ENCODE results near the gene DHX34. TPM values are rescaled to one million over a fixed set of nuclear protein-coding genes. Genes with fewer than 3 reads are reported as not detected.

Gene DHX34
- total RNA-seq, 1 experiment from 2014 or later: 38.2 TPM

DNA sequence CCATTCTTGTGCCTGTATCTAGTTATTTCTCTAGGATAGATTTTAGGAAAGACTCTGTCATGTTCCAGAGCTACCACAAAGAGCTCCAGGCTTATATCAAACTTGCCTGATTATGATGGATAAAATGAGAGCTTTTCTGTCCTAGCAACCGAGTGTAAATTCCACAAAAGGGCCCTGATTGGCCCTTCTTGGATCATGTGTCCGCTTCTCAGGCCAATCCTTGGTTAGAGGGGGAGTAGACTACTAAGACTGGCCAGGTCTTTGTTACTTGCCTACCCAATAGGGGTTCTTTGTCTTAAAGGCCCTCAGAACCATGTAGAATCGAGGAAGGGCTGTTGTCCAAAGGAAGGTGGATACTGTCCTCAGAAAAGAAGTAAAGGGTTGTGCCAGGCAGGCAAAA, 2.4 kb downstream of the DHX34 start:
- no peak overlapping the region for H4K5ac ChIP-seq (ENCODE audit: insufficient read length, low read depth, low read length)
- H3K23ac ChIP-seq (ENCODE audit: insufficient read length, low read depth, low read length): no peak overlapping the region
- TF ChIP-seq, protein P1, sequence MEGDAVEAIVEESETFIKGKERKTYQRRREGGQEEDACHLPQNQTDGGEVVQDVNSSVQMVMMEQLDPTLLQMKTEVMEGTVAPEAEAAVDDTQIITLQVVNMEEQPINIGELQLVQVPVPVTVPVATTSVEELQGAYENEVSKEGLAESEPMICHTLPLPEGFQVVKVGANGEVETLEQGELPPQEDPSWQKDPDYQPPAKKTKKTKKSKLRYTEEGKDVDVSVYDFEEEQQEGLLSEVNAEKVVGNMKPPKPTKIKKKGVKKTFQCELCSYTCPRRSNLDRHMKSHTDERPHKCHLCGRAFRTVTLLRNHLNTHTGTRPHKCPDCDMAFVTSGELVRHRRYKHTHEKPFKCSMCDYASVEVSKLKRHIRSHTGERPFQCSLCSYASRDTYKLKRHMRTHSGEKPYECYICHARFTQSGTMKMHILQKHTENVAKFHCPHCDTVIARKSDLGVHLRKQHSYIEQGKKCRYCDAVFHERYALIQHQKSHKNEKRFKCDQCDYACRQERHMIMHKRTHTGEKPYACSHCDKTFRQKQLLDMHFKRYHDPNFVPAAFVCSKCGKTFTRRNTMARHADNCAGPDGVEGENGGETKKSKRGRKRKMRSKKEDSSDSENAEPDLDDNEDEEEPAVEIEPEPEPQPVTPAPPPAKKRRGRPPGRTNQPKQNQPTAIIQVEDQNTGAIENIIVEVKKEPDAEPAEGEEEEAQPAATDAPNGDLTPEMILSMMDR (conservative IDR thresholded peaks at IDR 0.05): no peak
- H3T11ph ChIP-seq (ENCODE audit: low read length): no peak overlapping the region
- H3K79me1 ChIP-seq (ENCODE audit: insufficient read depth, low read depth, low read length, poor library complexity, severe bottlenecking): peaks cover 14% of the 10 kb centered on the region
- no peak overlapping the region for H3K27ac ChIP-seq (ENCODE audit: insufficient read length, low read depth, low read length)
- H4K20me1 ChIP-seq (ENCODE audit: control insufficient read depth, insufficient read depth, insufficient read length): no peaks in the 10 kb centered on the region
- Mint-ChIP-seq H3K36me3 (ENCODE audit: insufficient read depth in 1 of 3, low read depth in 3 of 3) (peaks cover 44 to 67% (median 64%) of the 10 kb centered on the region in 3 experiments), H3K27ac (peak overlapping the region in 2 of 3 experiments; percentile 44 to 55; a peak in 3 of 7 replicates), H3K4me1 (peaks cover 26 to 31% of the 10 kb centered on the region in 2 experiments), H3K4me3 (peak overlapping the region; percentile 47 to 65), H3K27me3 (ENCODE audit: low read depth) (peaks cover 13% of the 10 kb centered on the region), H3K9me3 (peaks cover 3% of the 10 kb centered on the region in 2 experiments; a peak in 3 of 5 replicates)
- peak overlapping the region; percentile 6 for H3K4me2 ChIP-seq (ENCODE audit: insufficient read depth, insufficient read length, low read length)
- H3K23me2 ChIP-seq (ENCODE audit: insufficient read length, low read depth, low read length, poor library complexity, severe bottlenecking): peaks cover 6% of the 10 kb centered on the region
- no peak overlapping the region for H2BK20ac ChIP-seq (ENCODE audit: low read depth, low read length, poor library complexity, severe bottlenecking)
- peaks cover 9% of the 10 kb centered on the region; the same call in 1 of the 2 replicates for H3K79me2 ChIP-seq (ENCODE audit: insufficient read depth, low read length)
- H3K18ac ChIP-seq (ENCODE audit: insufficient read length, low read depth, low read length): no peak overlapping the region
- H2AFZ ChIP-seq (ENCODE audit: low read length): no peak overlapping the region
- no peaks in the 10 kb centered on the region for H3K9me3 ChIP-seq (ENCODE audit: control insufficient read depth, low read depth, low read length)
- no peak overlapping the region for H2BK12ac ChIP-seq (ENCODE audit: insufficient read length, low read depth, low read length)
- H3K14ac ChIP-seq (ENCODE audit: insufficient read depth, low read length): no peak overlapping the region
- H2BK5ac ChIP-seq (ENCODE audit: insufficient read length, low read length): no peak overlapping the region
- no peak overlapping the region for H2AK5ac ChIP-seq (ENCODE audit: insufficient read length, low read length)
- H4K8ac ChIP-seq (replicated peaks; ENCODE audit: insufficient read length, low read depth, low read length): no peak overlapping the region
- H2BK120ac ChIP-seq (ENCODE audit: low read depth, low read length, poor library complexity, severe bottlenecking): no peak overlapping the region
- no peak overlapping the region for H3K9ac ChIP-seq (ENCODE audit: extremely low read depth, insufficient read length, low read length)
- no peak overlapping the region; the same call in 1 of the 2 replicates for H3K4ac ChIP-seq (ENCODE audit: low read depth, low read length)
- peak; percentile 64 for DNase-seq
- H2BK15ac ChIP-seq (ENCODE audit: low read depth, low read length): no peak overlapping the region
- no peaks in the 10 kb centered on the region for H3K27me3 ChIP-seq (ENCODE audit: insufficient read depth, low read length)
- H4K91ac ChIP-seq (ENCODE audit: insufficient read length, low read depth, low read length): no peak overlapping the region
- WGBS (ENCODE audit: extremely low coverage, insufficient read length, low lambda C conversion rate): no CpG with 5 or more reads among the region's 3 CpGs
- H3K56ac ChIP-seq (ENCODE audit: insufficient read length, low read depth, low read length): no peak overlapping the region
- peaks cover 4% of the 10 kb centered on the region; the same call in 1 of the 2 replicates for H3K4me1 ChIP-seq (ENCODE audit: insufficient read depth, low read length)
